GM21447 (cell line): ENCODE measurements around the gene STK32B.

Source experiments
- ATAC-seq: cut with Tn5 transposase; IDR thresholded peaks from one replicate; pipeline ENCODE4 v1.9.1; 2021; ENCODE audit not compliant: unreplicated experiment

The STK32B gene

GRCh38 chr4:5120067-5120466, 68.8 kb downstream of the STK32B start:
- ATAC-seq, result no peak

GRCh38 chr4:5120468-5120867, 69.2 kb downstream of the STK32B start:
- ATAC-seq, result no peak

GRCh38 chr4:5122114-5122513, 70.8 kb downstream of the STK32B start:
- ATAC-seq, result no peak

GRCh38 chr4:5124876-5125275, 73.6 kb downstream of the STK32B start:
- ATAC-seq, result no peak

GRCh38 chr4:5125321-5125720, 74.0 kb downstream of the STK32B start:
- ATAC-seq, result no peak

- ATAC-seq, result no peak
Measured at GRCh38 chr4:5126231-5126630, 75.0 kb downstream of the STK32B start.

- ATAC-seq, result no peak
Measured at GRCh38 chr4:5126857-5127256, 75.6 kb downstream of the STK32B start.

- ATAC-seq, result no peak
Measured at GRCh38 chr4:5127556-5127955, 76.3 kb downstream of the STK32B start.

GRCh38 chr4:5128569-5128968, 77.3 kb downstream of the STK32B start:
- no peak for ATAC-seq

GRCh38 chr4:5133201-5133600, 81.9 kb downstream of the STK32B start:
- no peak for ATAC-seq

GRCh38 chr4:5133933-5134594, 82.8 kb downstream of the STK32B start:
- no peak for ATAC-seq

- ATAC-seq, result no peak
Measured at GRCh38 chr4:5134620-5135019, 83.3 kb downstream of the STK32B start.

GRCh38 chr4:5137226-5137625, 85.9 kb downstream of the STK32B start:
- ATAC-seq, result no peak

- ATAC-seq, result no peak
Measured at GRCh38 chr4:5137927-5138326, 86.6 kb downstream of the STK32B start.

GRCh38 chr4:5138389-5138788, 87.1 kb downstream of the STK32B start:
- no peak for ATAC-seq

- no peak for ATAC-seq
Measured at GRCh38 chr4:5139141-5139540, 87.9 kb downstream of the STK32B start.

- ATAC-seq, result no peak
Measured at GRCh38 chr4:5141802-5142201, 90.5 kb downstream of the STK32B start.

- no peak for ATAC-seq
Measured at GRCh38 chr4:5142726-5143125, 91.4 kb downstream of the STK32B start.

GRCh38 chr4:5143306-5143861, 92.1 kb downstream of the STK32B start:
- no peak for ATAC-seq

- ATAC-seq, result no peak
Measured at GRCh38 chr4:5143940-5144339, 92.7 kb downstream of the STK32B start.

- no peak for ATAC-seq
Measured at GRCh38 chr4:5144384-5144783, 93.1 kb downstream of the STK32B start.

- no peak for ATAC-seq
Measured at GRCh38 chr4:5146248-5146647, 95.0 kb downstream of the STK32B start.

GRCh38 chr4:5152521-5152920, 101.2 kb downstream of the STK32B start:
- ATAC-seq, result no peak
